GM12872 (cell line): Measurements from ENCODE around the gene DHFR2.

Experiments used
- CTCF ChIP-seq: IDR thresholded peaks from 3 replicates; pipeline ENCODE4 v1.5.1; 2011; ENCODE audit warnings: low read depth, mild to moderate bottlenecking, low read length, moderate library complexity; ENCODE audit not compliant: insufficient read depth

The DHFR2 gene

GRCh38 chr3:94062513-94063404 lies at the start of gene DHFR2, which contains the start of gene NSUN3:
TSS of gene DHFR2 (minus strand) at chr3:94062916. CDS start at chr3:94061511, 1,405 bp downstream.
TSS of gene NSUN3 (plus strand) at chr3:94063061. CDS start at chr3:94063127, 66 bp downstream.
- no peak for TF ChIP-seq CTCF

GRCh38 chr3:94110854-94111253 lies 48.1 kb upstream of the DHFR2 start:
- TF ChIP-seq CTCF, result no peak

GRCh38 chr3:94106268-94106667 lies 43.6 kb upstream of the DHFR2 start:
- no peak for TF ChIP-seq CTCF

GRCh38 chr3:94101860-94102259 lies 39.1 kb upstream of the DHFR2 start:
- no peak for TF ChIP-seq CTCF

GRCh38 chr3:94099311-94099710 lies 36.6 kb upstream of the DHFR2 start:
- no peak for TF ChIP-seq CTCF

GRCh38 chr3:94098452-94098851 lies 35.7 kb upstream of the DHFR2 start:
- TF ChIP-seq CTCF, result no peak

GRCh38 chr3:94095111-94095510 lies 32.4 kb upstream of the DHFR2 start:
- no peak for TF ChIP-seq CTCF
